HepG2 (cell line): ENCODE results near the gene NCKAP5L. TPM values are rescaled to one million over a fixed set of nuclear protein-coding genes. Genes with fewer than 3 reads are reported as not detected.

Experiments used
- ATAC-seq: fragments of 200-7000 bp; cut with Tn5 transposase; 3 replicates; pipeline ENCODE4 v1.9.1; 2020; ENCODE audit warnings: mild to moderate bottlenecking, moderate library complexity
- BruUV-seq: library from RNA; stranded (reverse); fragments of 400-500 nt; replicated peaks from 2 replicates; lab custom pipeline; 2021; lab: Mats Ljungman, UMichigan
- CTCF ChIA-PET: fragments of 300-600 bp; formaldehyde crosslinking; extraction: SDS; loops from one replicate; lab custom pipeline; 2021; ENCODE audit warnings: low total read pairs, inconsistent platforms, low intra/inter-chr PET ratio; lab: Yijun Ruan, JAX
- POLR2A ChIA-PET: fragments of 350-600 bp; sonication (Branson Sonifier 250); formaldehyde crosslinking; loops from one replicate; lab custom pipeline; 2020; ENCODE audit warnings: antibody characterized with exemption, inconsistent platforms; lab: Yijun Ruan, JAX
- DNase-seq: peaks from one replicate; pipeline ENCODE4 v3.0.0-alpha.2; 2015; ENCODE audit warnings: low spot score
- FAIRE-seq: peaks from 3 replicates; lab custom pipeline; 2011; peaks lifted over from hg19 to GRCh38; lab: Jason Lieb, UNC
- H2AFZ ChIP-seq: one replicate; pipeline ENCODE4 v1.6.1; 2011; ENCODE audit warnings: low read length, inconsistent platforms
- H3K27ac ChIP-seq: fragments of 300-600 bp; 3 replicates; pipeline ENCODE4 v1.8.0; 2011; ENCODE audit warnings: mixed run types, mild to moderate bottlenecking, mixed read lengths, low read length, inconsistent platforms; ENCODE audit not compliant: insufficient read depth; ENCODE audit errors: extremely low read length
- H3K27me3 ChIP-seq, 2 experiments: fragments of 200-600 bp in 1 of 2; 2 replicates in 1 of 2; 3 replicates in 1 of 2; pipeline versions ENCODE4 v1.6.0 to v1.8.0; 2011; ENCODE audit warnings: low read length in 2 of 2, mild to moderate bottlenecking in 2 of 2, moderate library complexity in 2 of 2, inconsistent platforms in 1 of 2; ENCODE audit not compliant: insufficient read depth in 2 of 2, control insufficient read depth in 1 of 2
- H3K36me3 ChIP-seq, 2 experiments: fragments of 200-600 bp in 1 of 2; replicated peaks in 1 of 2; 2 replicates in 1 of 2; 3 replicates in 1 of 2; pipeline versions ENCODE4 v1.5.1 to v1.8.0; 2011; ENCODE audit warnings: low read length in 2 of 2, inconsistent platforms in 1 of 2; ENCODE audit not compliant: insufficient read depth in 2 of 2, control insufficient read depth in 1 of 2
- H3K4me1 ChIP-seq: 2 replicates; pipeline ENCODE4 v1.5.1; 2012; ENCODE audit warnings: low read length, inconsistent platforms; ENCODE audit not compliant: insufficient read depth
- H3K4me2 ChIP-seq: 2 replicates; pipeline ENCODE4 v1.6.0; 2011; ENCODE audit warnings: low read depth, low read length, inconsistent platforms
- H3K4me3 ChIP-seq, 3 experiments: fragments of 200-600 bp in 1 of 3; sonication (generic), shearing (Covaris generic) in 1 of 3; replicated peaks in 1 of 3; 2 replicates each; pipeline ENCODE4 v1.5.1; 2011 to 2016; ENCODE audit warnings: low read length in 3 of 3, inconsistent platforms in 2 of 3, low read depth in 2 of 3, mild to moderate bottlenecking in 2 of 3, control low read depth in 1 of 3, mixed read lengths in 1 of 3; ENCODE audit not compliant: insufficient read depth in 1 of 3
- H3K79me2 ChIP-seq: one replicate; pipeline ENCODE4 v1.6.1; 2011; ENCODE audit warnings: low read length, inconsistent platforms; ENCODE audit not compliant: insufficient read depth
- H3K9ac ChIP-seq: 2 replicates; pipeline ENCODE4 v1.6.0; 2011; ENCODE audit warnings: mild to moderate bottlenecking, low read depth, low read length, inconsistent platforms; ENCODE audit not compliant: insufficient read depth
- H3K9me3 ChIP-seq: 2 replicates; pipeline ENCODE4 v1.5.1; 2012; ENCODE audit warnings: mild to moderate bottlenecking, low read length
- H4K20me1 ChIP-seq: 2 replicates; pipeline ENCODE4 v1.6.0; 2011; ENCODE audit warnings: inconsistent platforms, mild to moderate bottlenecking, low read length, moderate library complexity; ENCODE audit not compliant: insufficient read depth
- ATF7 ChIP-seq, 2 experiments: fragments of 450-650 bp in 1 of 2; sonication (generic) in 1 of 2; formaldehyde crosslinking in 1 of 2; IDR thresholded peaks; 2 replicates each; pipeline versions ENCODE4 v1.4.0 to v1.6.1; 2016 to 2020; ENCODE audit warnings: antibody characterized with exemption in 1 of 2, mild to moderate bottlenecking in 1 of 2, missing genetic modification reagents in 1 of 2
- DZIP1 ChIP-seq: sonication (generic); formaldehyde crosslinking; IDR thresholded peaks from 2 replicates; pipeline ENCODE4 v1.5.0; 2020; ENCODE audit warnings: mild to moderate bottlenecking, missing genetic modification reagents
- E2F5 ChIP-seq: sonication (generic); formaldehyde crosslinking; conservative IDR thresholded peaks from 2 replicates; pipeline ENCODE4 v1.4.0; 2020; ENCODE audit warnings: missing genetic modification reagents
- ELF3 ChIP-seq: IDR thresholded peaks from 2 replicates; pipeline ENCODE4 v1.6.1; 2016; ENCODE audit warnings: missing genetic modification reagents, missing compliant biosample characterization
- FOXP4 ChIP-seq: sonication (generic); formaldehyde crosslinking; IDR thresholded peaks from 2 replicates; pipeline ENCODE4 v1.4.0; 2020; ENCODE audit warnings: missing genetic modification reagents
- GATA4 ChIP-seq: sonication (generic); IDR thresholded peaks from 2 replicates; pipeline ENCODE4 v1.6.1; 2016; ENCODE audit warnings: antibody characterized with exemption, low read depth, borderline replicate concordance
- ISL2 ChIP-seq: sonication (generic); formaldehyde crosslinking; IDR thresholded peaks from 2 replicates; pipeline ENCODE4 v1.5.0; 2020; ENCODE audit warnings: missing genetic modification reagents
- KDM1A ChIP-seq: IDR thresholded peaks from 2 replicates; pipeline ENCODE4 v1.6.1; 2016; ENCODE audit warnings: missing compliant biosample characterization
- NR2F1 ChIP-seq, 2 experiments: fragments of 450-650 bp in 1 of 2; formaldehyde crosslinking in 1 of 2; IDR thresholded peaks; 2 replicates each; pipeline versions ENCODE4 v1.5.0 to v1.6.1; 2016 to 2020; ENCODE audit warnings: mild to moderate bottlenecking in 1 of 2, missing compliant biosample characterization in 1 of 2, missing genetic modification reagents in 1 of 2, moderate library complexity in 1 of 2
- PITX1 ChIP-seq: sonication (generic); formaldehyde crosslinking; IDR thresholded peaks from 2 replicates; pipeline ENCODE4 v1.5.1; 2020; ENCODE audit warnings: mild to moderate bottlenecking, missing genetic modification reagents
- RFXAP ChIP-seq: sonication (generic); formaldehyde crosslinking; IDR thresholded peaks from 2 replicates; pipeline ENCODE4 v1.4.0; 2020; ENCODE audit warnings: missing genetic modification reagents, borderline replicate concordance
- SAP130 ChIP-seq: IDR thresholded peaks from 2 replicates; pipeline ENCODE4 v1.6.1; 2016; ENCODE audit warnings: low read depth
- ZBTB14 ChIP-seq: sonication (generic); formaldehyde crosslinking; IDR thresholded peaks from 2 replicates; pipeline ENCODE4 v1.4.0; 2020; ENCODE audit warnings: missing genetic modification reagents
- ZFX ChIP-seq: sonication (generic); formaldehyde crosslinking; IDR thresholded peaks from 2 replicates; pipeline ENCODE4 v1.4.0; 2020; ENCODE audit warnings: mild to moderate bottlenecking, low read depth, missing genetic modification reagents, moderate library complexity
- ZNF713 ChIP-seq: sonication (generic); formaldehyde crosslinking; IDR thresholded peaks from 2 replicates; pipeline ENCODE4 v1.4.0; 2020; ENCODE audit warnings: mild to moderate bottlenecking, missing genetic modification reagents
- ZNF766 ChIP-seq: sonication (generic); formaldehyde crosslinking; IDR thresholded peaks from 2 replicates; pipeline ENCODE4 v1.5.0; 2020; ENCODE audit warnings: missing genetic modification reagents, borderline replicate concordance
- ZNF839 ChIP-seq: sonication (generic); formaldehyde crosslinking; IDR thresholded peaks from 2 replicates; pipeline ENCODE4 v1.4.0; 2020; ENCODE audit warnings: missing genetic modification reagents, mild to moderate bottlenecking, borderline replicate concordance
- WGBS: methylation state at CpG from one replicate; pipeline ENCODE4 v1.1.6; 2017; ENCODE audit warnings: low lambda C conversion rate; 5-methylcytosine and 5-hydroxymethylcytosine counted together
- in situ Hi-C: cut with HindIII; loops from 2 replicates; pipeline ENCODE4 v1.10.0; 2017; ENCODE audit warnings: low pct_unique_long_range_greater_than_20kb; ENCODE audit not compliant: extremely low pct_ligation_motif_present
- intact Hi-C: fragments of 100-400 bp; cut with micrococcal nuclease; formaldehyde crosslinking; loops from one replicate; pipeline ENCODE4 v1.10.0; 2022; ENCODE audit not compliant: unreplicated experiment
- polyA plus RNA-seq, 8 experiments: library from polyadenylated mRNA; depleted of rRNA in 3 of 8; stranded (reverse) in 7 of 8; unstranded in 1 of 8; fragments of >200 nt; fragmentation: Illumina TruSeq in 4 of 8; extraction: Trizol in 4 of 8; gene quantifications; 2 replicates each; pipeline versions ENCODE4 v1.2.1 to v1.2.3, GENCODE V29; 2011 to 2016; ENCODE audit warnings: low read depth in 4 of 8, missing spikeins in 1 of 8, mixed read lengths in 1 of 8; ENCODE audit not compliant: insufficient read depth in 1 of 8
- total RNA-seq, 5 experiments: library from RNA; depleted of rRNA; stranded (reverse); fragments of >200 nt; fragmentation: Illumina TruSeq; extraction: Trizol; gene quantifications; 2 replicates each; pipeline ENCODE4 v1.2.3, GENCODE V29; 2016; ENCODE audit warnings: low read depth in 1 of 5

Gene NCKAP5L
- total and polyA plus RNA-seq, 2 of the 13 experiments (the other 11 are each of a cell fraction or from before 2014, with no cell fraction given): 4.1 to 9.0 TPM

- TF ChIP-seq E2F5 (no peak), ZNF713 (CRISPR knock-in tag) (no peak), PITX1 (CRISPR knock-in tag) (no peak), ISL2 (no peak), FOXP4 (no peak), ZFX (no peak), ZBTB14 (CRISPR knock-in tag) (no peak), ZNF766 (CRISPR knock-in tag) (no peak)
- TF ChIP-seq, all 625 proteins: peak for 0
These were observed 3.8 kb downstream of the NCKAP5L start (continued) for GRCh38 chr12:49824416-49824815.

- 95% methylated on average over 6 of the region's 6 CpGs for WGBS
- no peak overlapping the region for H3K27ac ChIP-seq
- in situ Hi-C loops (no loop called here), intact Hi-C loops (no loop called here)
- TF ChIP-seq ATF7 (IDR thresholded peaks at IDR 0.05): no peak
- TF ChIP-seq ATF7 (CRISPR knock-in tag; IDR thresholded peaks at IDR 0.05): no peak
- no peak for TF ChIP-seq NR2F1 (CRISPR knock-in tag; IDR thresholded peaks at IDR 0.05)
- no peak for TF ChIP-seq ZNF839 (CRISPR knock-in tag)
- TF ChIP-seq DZIP1 (CRISPR knock-in tag): no peak
- no peak for TF ChIP-seq ELF3 (CRISPR knock-in tag)
- no peak for TF ChIP-seq RFXAP (CRISPR knock-in tag)
- no peak for TF ChIP-seq SAP130 (CRISPR knock-in tag)
- no peak for TF ChIP-seq KDM1A (CRISPR knock-in tag)
- no peak for TF ChIP-seq GATA4
- TF ChIP-seq, all 625 proteins: peak for 0
- H3K79me2 ChIP-seq: peaks cover 30% of the 10 kb centered on the region
- CTCF ChIA-PET: no interaction called here
- peaks cover 58% of the 10 kb centered on the region for H3K4me1 ChIP-seq
- H3K27me3 ChIP-seq: no peaks in the 10 kb centered on the region; a peak in 1 of 5 replicates
- H2AFZ ChIP-seq: no peak overlapping the region
- ATAC-seq: no peak
- POLR2A ChIA-PET: no interaction called here
- peaks cover 16% of the 10 kb centered on the region for H4K20me1 ChIP-seq
- H3K36me3 ChIP-seq: peaks cover 0 to 4% of the 10 kb centered on the region in 2 experiments; a peak in 1 of 5 replicates
- BruUV-seq: no TSS peak
- no peak for DNase-seq
- no peak for FAIRE-seq
- no peaks in the 10 kb centered on the region for H3K9me3 ChIP-seq
- H3K4me3 ChIP-seq: no peak overlapping the region
- H3K9ac ChIP-seq: no peak overlapping the region
- H3K4me2 ChIP-seq: no peak overlapping the region
These were observed 4.3 kb downstream of the NCKAP5L start for GRCh38 chr12:49823951-49824350.
